Muscle of back (tissue), 11 donors: ENCODE results near the gene PEPD. TPM values are rescaled to one million over a fixed set of nuclear protein-coding genes. Genes with fewer than 3 reads are reported as not detected.

ENCODE experiments used
- DNase-seq, 3 donors: peaks; one replicate each; pipeline versions ENCODE4 v3.0.0 to v3.0.0-alpha.2; 2013
- polyA plus RNA-seq, 10 donors: library from polyadenylated mRNA; unstranded; fragments of 120-200 nt; gene quantifications; one replicate each; pipeline ENCODE4 v1.2.1, GENCODE V29; 2013; ENCODE audit not compliant: insufficient read length in 10 of 10

PEPD gene
- polyA plus RNA-seq, 10 donors = 35.9 to 53.2 (median 44.4) TPM

GRCh38 chr19:33476151-33476707 is 45.4 kb downstream of the PEPD start:
- DNase-seq = no peak

- peak in 1 of 3 donors; percentile 34 for DNase-seq
Measured at GRCh38 chr19:33473653-33474305, 47.8 kb downstream of the PEPD start.

GRCh38 chr19:33472691-33473652 is 48.6 kb downstream of the PEPD start:
- DNase-seq = peak in 1 of 3 donors; percentile 92

- DNase-seq = no peak
Measured at GRCh38 chr19:33472226-33472625, 49.4 kb downstream of the PEPD start.

GRCh38 chr19:33471111-33471996 is 50.2 kb downstream of the PEPD start:
- no peak for DNase-seq

GRCh38 chr19:33470686-33471085 is 50.9 kb downstream of the PEPD start:
- DNase-seq = no peak

- no peak for DNase-seq
Measured at GRCh38 chr19:33470040-33470330, 51.6 kb downstream of the PEPD start.

- no peak for DNase-seq
Measured at GRCh38 chr19:33469171-33470039, 52.2 kb downstream of the PEPD start.

- DNase-seq = peak in 1 of 3 donors; percentile 23
Measured at GRCh38 chr19:33468361-33469170, 53.0 kb downstream of the PEPD start.

- no peak for DNase-seq
Measured at GRCh38 chr19:33467851-33468250, 53.7 kb downstream of the PEPD start.

- peak in 2 of 3 donors; percentile 10 to 39 for DNase-seq
Measured at GRCh38 chr19:33465834-33466233, 55.8 kb downstream of the PEPD start.

GRCh38 chr19:33465371-33465770 is 56.2 kb downstream of the PEPD start:
- DNase-seq = no peak

- no peak for DNase-seq
Measured at GRCh38 chr19:33464733-33465115, 56.9 kb downstream of the PEPD start.

GRCh38 chr19:33464010-33464732 is 57.4 kb downstream of the PEPD start:
- no peak for DNase-seq

- no peak for DNase-seq
Measured at GRCh38 chr19:33463199-33463598, 58.4 kb downstream of the PEPD start.

GRCh38 chr19:33462112-33462791 is 59.3 kb downstream of the PEPD start:
- DNase-seq = no peak

GRCh38 chr19:33461256-33462111 is 60.1 kb downstream of the PEPD start:
- DNase-seq = no peak
